ENCODE data around the gene RFX8. TPM values are rescaled to one million over a fixed set of nuclear protein-coding genes. Genes with fewer than 3 reads are reported as not detected.

RFX8 gene
- total RNA-seq, 2 donors from 2014 or later = 0.14 to 0.85 TPM

DNA sequence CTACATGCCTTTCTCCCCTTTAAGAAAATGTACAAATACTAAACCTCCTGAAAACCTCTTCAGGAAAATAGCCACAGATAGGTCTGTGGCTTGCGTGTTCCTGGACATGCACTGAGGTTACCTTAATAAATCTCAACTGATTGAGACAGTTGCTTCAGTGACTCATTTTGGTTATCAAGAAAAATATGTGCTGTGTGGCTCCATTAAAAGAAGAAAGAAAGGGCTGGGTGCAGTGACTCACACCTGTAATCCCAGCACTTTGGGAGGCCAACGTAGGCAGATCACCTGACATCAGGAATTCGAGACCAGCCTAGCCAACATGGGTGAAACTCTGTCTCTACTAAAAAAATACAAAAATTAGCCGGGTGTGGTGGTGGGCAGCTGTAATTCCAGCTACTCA lies 114.7 kb downstream of the RFX8 start:
- no peak for ATAC-seq (ENCODE audit: insufficient number of reproducible peaks, low FRiP score, low read depth)
- TF ChIP-seq, protein P1, sequence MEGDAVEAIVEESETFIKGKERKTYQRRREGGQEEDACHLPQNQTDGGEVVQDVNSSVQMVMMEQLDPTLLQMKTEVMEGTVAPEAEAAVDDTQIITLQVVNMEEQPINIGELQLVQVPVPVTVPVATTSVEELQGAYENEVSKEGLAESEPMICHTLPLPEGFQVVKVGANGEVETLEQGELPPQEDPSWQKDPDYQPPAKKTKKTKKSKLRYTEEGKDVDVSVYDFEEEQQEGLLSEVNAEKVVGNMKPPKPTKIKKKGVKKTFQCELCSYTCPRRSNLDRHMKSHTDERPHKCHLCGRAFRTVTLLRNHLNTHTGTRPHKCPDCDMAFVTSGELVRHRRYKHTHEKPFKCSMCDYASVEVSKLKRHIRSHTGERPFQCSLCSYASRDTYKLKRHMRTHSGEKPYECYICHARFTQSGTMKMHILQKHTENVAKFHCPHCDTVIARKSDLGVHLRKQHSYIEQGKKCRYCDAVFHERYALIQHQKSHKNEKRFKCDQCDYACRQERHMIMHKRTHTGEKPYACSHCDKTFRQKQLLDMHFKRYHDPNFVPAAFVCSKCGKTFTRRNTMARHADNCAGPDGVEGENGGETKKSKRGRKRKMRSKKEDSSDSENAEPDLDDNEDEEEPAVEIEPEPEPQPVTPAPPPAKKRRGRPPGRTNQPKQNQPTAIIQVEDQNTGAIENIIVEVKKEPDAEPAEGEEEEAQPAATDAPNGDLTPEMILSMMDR (IDR thresholded peaks at IDR 0.05) = no peak
- Histone ChIP-seq H3K27ac (no peak overlapping the region), H3K36me3 (no peaks in the 10 kb centered on the region), H3K27me3 (replicated peaks; ENCODE audit: insufficient read depth) (no peaks in the 10 kb centered on the region), H3K9me3 (no peaks in the 10 kb centered on the region), H3K4me3 (no peak overlapping the region), H3K4me1 (ENCODE audit: control insufficient read depth in 1 of 2, low read depth in 2 of 2) (no peaks in the 10 kb centered on the region)
- DNase-seq (ENCODE audit: low spot score) = no peak

DNA sequence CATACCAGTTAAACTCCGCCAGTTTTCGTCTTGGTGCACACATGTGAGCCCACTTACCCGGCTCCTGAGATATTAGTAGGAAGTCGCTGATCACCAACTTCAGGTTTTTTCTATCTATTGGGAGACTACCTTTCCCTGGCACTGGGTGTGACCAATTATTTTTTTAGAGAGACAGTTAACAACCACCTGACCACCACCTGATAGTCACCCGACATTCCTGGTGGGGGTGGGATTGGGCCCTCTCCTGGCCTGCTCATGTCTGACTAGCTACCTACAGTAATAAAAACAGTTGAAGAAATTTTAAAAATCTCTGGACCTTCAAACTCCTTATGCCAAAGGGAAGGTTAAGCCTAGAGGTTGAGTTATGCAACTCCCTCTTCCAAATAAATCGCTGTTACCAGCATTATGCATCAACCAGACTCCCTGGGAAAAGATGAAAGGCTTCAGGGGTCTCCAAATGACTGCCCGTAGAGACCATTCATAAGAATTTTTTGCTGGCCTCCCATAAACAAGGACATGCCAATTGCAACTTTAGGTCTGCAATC lies 115.4 kb downstream of the RFX8 start:
- Histone ChIP-seq H3K36me3 (no peaks in the 10 kb centered on the region), H3K4me1 (ENCODE audit: control insufficient read depth in 1 of 2, low read depth in 2 of 2) (no peaks in the 10 kb centered on the region), H3K9me3 (no peaks in the 10 kb centered on the region), H3K27me3 (replicated peaks; ENCODE audit: insufficient read depth) (no peaks in the 10 kb centered on the region), H3K4me3 (no peak overlapping the region), H3K27ac (no peak overlapping the region)
- TF ChIP-seq, protein P1 (IDR thresholded peaks at IDR 0.05) = no peak
- ATAC-seq (ENCODE audit: insufficient number of reproducible peaks, low FRiP score, low read depth) (no peak), DNase-seq (ENCODE audit: low spot score) (no peak)

DNA sequence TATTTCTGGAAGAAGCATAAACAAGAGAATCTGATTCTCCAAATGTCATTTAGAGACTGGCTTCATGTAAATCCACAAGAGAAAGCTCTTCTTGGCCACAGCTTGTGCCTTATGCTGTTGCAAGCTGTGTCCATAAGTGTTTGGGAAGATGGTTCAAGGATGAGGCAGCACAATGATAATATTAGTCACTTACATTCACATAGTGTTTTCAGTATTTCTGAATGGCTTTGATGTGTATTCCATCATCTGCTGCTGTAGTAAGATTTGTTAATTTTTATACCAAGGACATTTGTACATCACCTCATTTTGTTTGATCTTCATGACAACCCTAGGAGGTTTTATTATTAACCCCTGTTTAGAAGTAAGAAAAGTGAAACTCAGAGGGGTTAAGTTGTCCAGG lies 117.5 kb downstream of the RFX8 start:
- no peaks in the 10 kb centered on the region for H3K9me3 ChIP-seq
- no peak overlapping the region for H3K4me3 ChIP-seq
- H3K4me1 ChIP-seq (ENCODE audit: control insufficient read depth in 1 of 2, low read depth in 2 of 2) = no peaks in the 10 kb centered on the region
- H3K27me3 ChIP-seq (replicated peaks; ENCODE audit: insufficient read depth) = no peaks in the 10 kb centered on the region
- ATAC-seq (ENCODE audit: insufficient number of reproducible peaks, low FRiP score, low read depth) = no peak
- TF ChIP-seq, protein P1 (IDR thresholded peaks at IDR 0.05) = no peak
- H3K36me3 ChIP-seq = no peaks in the 10 kb centered on the region
- DNase-seq (ENCODE audit: low spot score) = no peak
- H3K27ac ChIP-seq = no peak overlapping the region

DNA sequence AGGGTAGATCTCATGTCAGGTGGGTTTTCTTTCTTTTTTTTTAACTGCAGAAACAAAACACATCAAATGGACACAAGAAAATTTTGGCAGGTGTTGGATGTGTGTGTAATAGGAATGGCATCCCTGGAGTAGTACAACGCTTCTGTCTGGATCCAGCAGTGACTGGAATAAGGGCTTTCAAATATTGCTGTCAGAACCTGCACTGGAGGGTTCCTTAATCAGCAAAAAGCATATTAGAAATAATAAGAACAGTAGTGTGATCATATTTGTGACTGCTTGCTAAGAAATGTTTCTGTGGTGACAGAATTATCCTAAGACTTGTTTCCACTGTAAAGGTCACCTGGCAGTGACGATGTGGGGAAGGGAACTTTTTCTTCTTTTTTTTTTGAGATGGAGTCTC lies 118.4 kb downstream of the RFX8 start:
- ATAC-seq (ENCODE audit: insufficient number of reproducible peaks, low FRiP score, low read depth) = no peak
- no peak overlapping the region for H3K4me3 ChIP-seq
- TF ChIP-seq, protein P1 (IDR thresholded peaks at IDR 0.05) = no peak

DNA sequence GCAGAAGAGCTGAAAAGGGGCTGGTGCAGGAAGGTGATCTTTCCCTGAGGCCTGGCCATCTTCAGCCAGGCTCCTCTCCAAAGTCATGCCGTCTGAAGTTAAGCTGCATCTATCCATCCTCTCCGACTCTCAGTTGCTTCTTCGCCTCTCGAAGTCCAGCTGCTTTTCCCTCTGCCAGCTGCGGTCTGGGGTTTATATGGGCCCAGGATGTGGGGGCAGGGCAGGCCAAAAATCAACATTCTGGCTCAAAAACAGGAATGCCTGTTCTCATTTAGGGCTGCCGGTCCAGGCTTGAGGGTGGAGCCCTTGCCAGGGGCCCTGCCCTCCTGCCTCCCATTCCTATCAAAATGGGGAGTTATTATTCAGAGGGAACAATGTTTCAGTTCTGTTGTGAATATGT lies 118.9 kb downstream of the RFX8 start:
- TF ChIP-seq, protein P1 (IDR thresholded peaks at IDR 0.05) = no peak
- no peaks in the 10 kb centered on the region for H3K27me3 ChIP-seq (replicated peaks; ENCODE audit: insufficient read depth)
- H3K27ac ChIP-seq = no peak overlapping the region
- ATAC-seq (ENCODE audit: insufficient number of reproducible peaks, low FRiP score, low read depth) (no peak), DNase-seq (ENCODE audit: low spot score) (no peak)
- H3K4me3 ChIP-seq = no peak overlapping the region
- no peaks in the 10 kb centered on the region for H3K36me3 ChIP-seq
- no peaks in the 10 kb centered on the region for H3K9me3 ChIP-seq
- H3K4me1 ChIP-seq (ENCODE audit: control insufficient read depth in 1 of 2, low read depth in 2 of 2) = no peaks in the 10 kb centered on the region

More for the DNA sequence above, 118.4 kb downstream of the RFX8 start:
- Histone ChIP-seq H3K27ac (no peak overlapping the region), H3K9me3 (no peaks in the 10 kb centered on the region), H3K36me3 (no peaks in the 10 kb centered on the region), H3K27me3 (replicated peaks; ENCODE audit: insufficient read depth) (no peaks in the 10 kb centered on the region), H3K4me1 (ENCODE audit: control insufficient read depth in 1 of 2, low read depth in 2 of 2) (no peaks in the 10 kb centered on the region)
- DNase-seq (ENCODE audit: low spot score) = no peak

Data from thoracic aorta (tissue), 2 donors.